Raji (cell line): ENCODE data around the gene TIMP3.

ENCODE experiments used
- POLR2A ChIP-seq: IDR thresholded peaks from 2 replicates; pipeline ENCODE4 v1.6.1; 2011; ENCODE audit warnings: low read depth, low read length, control low read depth; ENCODE audit not compliant: insufficient read depth

Gene TIMP3

DNA sequence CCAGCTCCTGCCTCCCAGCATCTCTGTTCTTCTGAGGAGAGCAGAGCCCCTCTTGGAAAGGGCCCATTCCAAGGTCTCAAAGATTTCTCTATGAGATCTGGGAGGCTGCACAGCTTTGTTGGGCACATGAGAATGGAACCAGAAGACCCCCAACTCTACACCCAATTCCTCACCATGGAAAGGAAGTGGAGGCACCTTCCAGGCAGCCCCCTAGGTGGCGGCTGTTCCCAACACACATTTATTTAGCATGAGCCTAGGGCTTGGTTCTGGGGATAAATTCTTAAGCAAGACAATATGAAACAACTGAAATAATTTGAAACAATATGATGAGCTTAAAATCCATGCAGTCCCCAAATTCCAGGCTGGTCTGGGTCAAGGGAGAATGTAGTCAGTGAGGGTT is 100.4 kb downstream of the TIMP3 start:
- TF ChIP-seq POLR2A: no peak

DNA sequence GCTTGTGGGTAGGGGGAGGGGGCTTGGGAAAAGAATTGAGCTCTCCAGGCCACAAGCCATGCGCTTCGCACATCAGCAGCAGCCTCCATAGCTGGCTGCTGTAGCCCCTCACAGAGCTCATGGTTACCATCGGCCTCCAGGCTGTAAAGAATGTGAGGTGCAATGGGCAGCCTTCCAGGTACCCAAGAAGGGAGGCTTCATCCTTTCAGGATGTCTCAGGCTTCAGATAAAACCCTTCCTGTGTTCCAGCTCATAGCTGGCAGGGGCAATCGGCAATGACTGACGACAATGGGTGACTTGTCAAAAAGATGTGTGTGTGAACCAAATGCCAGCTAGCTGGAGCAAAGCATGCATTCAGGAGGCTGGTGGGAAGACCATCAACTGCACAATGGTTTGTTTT is 102.0 kb downstream of the TIMP3 start:
- TF ChIP-seq POLR2A: no peak

DNA sequence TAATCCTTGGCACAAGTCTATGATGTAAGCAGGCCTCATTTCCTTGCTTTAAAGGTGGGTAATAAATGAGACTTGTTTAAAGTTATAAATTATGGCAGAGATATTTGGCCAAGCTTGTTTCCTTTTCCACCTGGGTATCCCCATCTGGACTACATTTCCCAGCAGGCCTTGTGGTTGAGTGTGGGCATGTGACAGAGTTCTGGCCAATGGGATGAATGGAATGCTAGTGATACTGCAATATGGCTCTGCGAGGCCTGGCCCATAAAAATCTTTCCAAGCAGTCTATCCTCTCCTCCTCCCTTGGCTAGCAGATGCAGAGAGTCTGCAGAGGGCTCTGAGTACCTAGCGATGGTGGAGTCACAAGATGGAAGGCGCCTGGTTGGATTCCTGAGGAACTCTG is 102.5 kb downstream of the TIMP3 start:
- TF ChIP-seq POLR2A: no peak

DNA sequence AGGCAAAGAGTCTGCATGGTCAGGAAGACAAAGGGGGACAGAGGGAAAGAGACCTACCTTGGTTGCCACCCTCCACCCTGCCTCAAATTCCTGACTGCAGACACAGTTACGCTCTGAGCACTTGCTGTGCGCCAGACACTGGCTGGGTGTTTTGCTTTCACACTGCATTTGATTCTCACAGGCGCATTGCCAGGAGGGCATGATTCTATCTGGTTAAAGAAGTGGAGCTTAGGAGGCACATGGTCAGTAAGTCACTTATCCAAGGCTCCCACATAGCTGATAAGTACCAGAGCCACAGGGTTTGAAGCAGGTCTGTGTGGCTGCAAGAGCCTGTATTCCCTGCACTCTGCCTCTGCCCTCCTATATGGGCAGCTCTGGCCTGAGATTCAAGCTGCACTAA is 103.9 kb downstream of the TIMP3 start:
- TF ChIP-seq POLR2A: no peak

DNA sequence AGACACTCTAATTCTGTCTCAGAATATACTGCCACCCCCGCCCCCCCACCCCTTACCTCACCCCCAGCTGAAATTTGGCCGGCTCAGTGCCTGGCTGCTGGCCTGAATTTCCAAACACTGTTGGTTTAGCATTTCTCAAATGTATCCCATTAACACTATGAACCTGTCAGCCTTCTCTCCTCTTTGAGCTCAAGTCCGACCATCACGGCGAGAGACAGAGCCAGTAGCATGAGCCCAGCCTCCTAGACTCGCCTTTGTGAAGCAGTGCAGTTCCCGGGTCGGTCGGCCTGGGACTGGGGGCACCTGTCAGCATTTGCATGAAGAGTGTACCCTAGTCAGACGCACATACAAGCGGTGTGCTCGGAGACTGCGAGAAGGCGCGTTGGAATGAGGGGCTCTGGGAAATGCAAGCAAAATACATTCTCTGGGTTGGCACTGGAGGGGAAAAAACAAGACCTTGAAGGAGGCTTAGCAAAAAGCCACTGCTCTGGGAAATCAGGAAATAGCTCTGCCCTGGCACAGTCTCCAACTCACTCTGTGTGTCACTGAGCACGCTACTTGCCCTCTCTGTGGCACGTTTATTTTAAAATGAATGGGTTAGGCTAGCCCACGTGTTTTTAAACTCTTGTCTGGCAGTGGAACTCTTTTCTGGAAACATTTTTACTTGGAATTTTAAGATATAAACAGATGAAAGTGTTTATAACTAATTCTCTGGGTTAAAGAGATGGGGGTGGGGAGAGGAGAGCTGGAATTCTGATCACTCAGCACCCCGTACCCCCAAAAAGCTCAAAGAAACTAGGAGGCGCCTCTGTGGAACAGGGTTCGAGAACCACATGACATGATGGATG is 108.3 kb downstream of the TIMP3 start:
- no peak for TF ChIP-seq POLR2A

DNA sequence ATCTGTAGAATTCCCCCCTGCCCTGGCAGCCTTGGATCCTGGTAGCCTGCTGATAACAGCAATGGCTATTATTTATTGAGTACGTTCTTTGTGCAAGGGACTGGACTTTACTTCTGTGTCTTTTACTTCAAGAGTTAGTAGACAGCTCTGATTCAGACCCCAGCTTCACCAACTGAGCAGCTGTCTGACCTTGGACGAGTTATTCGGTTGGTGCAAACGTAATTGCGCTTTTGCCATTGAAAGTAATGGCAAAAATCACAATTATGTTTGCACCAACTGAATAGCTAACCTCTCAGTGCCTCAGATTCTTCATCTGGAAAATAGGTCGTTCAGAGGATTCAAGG is 108.9 kb downstream of the TIMP3 start:
- TF ChIP-seq POLR2A: no peak

DNA sequence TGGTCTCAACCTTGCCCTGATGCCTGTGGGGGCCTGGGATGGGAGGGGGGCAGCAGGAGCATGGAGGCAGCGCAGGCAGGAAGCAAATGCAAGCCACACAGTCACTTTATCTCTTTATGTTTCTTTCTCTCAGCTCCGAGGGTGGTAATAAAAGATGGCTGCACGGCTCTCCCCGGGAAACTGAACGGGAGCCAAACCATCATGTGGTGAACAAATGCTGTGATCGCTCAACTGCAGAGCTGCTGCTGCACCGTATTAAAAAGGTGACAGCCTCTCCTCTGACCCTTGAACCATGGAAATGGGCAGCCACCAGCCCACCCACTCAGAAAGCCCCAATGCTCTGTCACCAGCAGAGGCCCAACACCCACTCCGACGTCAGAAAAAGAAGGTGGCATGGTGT is 110.0 kb downstream of the TIMP3 start:
- no peak for TF ChIP-seq POLR2A
